SW 1271 (cell line): Measurements from ENCODE around the gene ALDH5A1.

ENCODE experiments used
- DNase-seq, 2 experiments: peaks; one replicate each; lab custom pipeline; 2025; lab: John Stamatoyannopoulos, UW

Gene ALDH5A1

DNA sequence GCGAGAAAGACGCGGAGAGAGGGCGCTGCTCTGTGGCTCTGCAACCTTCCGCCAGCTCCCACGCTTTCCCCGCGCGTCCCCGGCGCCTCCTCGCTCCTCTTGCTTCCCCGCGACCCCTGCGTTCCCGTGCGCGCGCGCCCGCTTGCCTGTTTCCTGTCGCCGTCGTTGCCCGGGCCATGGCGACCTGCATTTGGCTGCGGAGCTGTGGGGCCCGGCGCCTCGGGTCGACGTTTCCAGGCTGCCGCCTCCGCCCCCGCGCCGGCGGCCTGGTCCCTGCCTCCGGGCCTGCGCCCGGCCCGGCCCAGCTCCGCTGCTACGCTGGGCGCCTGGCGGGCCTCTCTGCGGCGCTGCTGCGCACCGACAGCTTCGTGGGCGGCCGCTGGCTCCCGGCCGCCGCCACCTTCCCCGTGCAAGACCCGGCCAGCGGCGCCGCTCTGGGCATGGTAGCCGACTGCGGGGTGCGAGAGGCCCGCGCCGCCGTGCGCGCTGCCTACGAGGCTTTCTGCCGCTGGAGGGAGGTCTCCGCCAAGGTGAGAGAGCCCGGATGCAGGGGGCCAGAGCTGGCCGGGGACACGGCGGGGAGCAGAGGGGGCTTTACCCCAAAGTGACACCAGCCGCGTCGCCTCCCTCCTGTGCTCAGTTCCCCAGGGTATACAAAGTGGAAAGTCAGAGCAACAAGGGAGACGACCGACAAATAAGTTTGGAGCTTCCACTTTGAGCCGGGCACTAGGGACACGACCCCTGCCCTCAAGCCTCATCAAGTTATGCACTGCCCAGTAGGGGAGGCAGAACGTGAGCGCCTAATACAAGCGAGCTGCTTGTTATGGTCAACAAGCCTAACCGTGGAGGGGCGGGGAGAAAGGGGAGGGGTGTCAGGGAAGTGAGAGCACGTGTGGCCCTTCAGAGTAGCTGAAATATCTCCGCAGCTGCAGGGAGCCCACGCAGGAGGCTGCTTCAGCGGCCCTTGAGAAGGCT lies at the start of gene ALDH5A1:
TSS of gene ALDH5A1 (plus strand) at position 149 of the 975 bp plus-strand sequence. CDS start at position 177, 28 bp downstream.
- peak; percentile 21 to 63 for DNase-seq

GRCh38 chr6:24445704-24446103 lies 49.1 kb upstream of the ALDH5A1 start:
- DNase-seq, result no peak

- no peak for DNase-seq
Measured at GRCh38 chr6:24446670-24447069, 48.1 kb upstream of the ALDH5A1 start.

DNA sequence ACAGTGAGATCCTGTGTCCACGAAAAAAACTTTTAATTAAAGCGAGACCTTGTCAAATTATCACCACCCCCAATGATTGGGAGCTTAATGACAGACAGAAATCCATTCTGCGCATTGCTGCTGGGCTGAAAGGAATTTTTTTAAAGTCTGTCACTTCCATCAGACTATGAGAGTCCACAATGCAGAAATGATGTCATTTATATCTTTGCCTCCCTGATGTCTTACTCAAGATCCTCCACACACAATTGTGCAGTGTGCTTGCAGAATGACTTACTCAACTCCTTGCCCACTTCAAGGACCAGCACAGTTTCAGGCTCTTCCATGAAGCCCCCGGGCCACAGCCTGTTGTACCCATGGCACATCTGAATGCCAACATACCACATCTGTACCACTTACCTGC lies 46.4 kb upstream of the ALDH5A1 start:
- DNase-seq, result no peak

- DNase-seq, result no peak
Measured at GRCh38 chr6:24448828-24449525, 45.8 kb upstream of the ALDH5A1 start.

- no peak for DNase-seq
Measured at GRCh38 chr6:24451581-24452388, 43.0 kb upstream of the ALDH5A1 start.

DNA sequence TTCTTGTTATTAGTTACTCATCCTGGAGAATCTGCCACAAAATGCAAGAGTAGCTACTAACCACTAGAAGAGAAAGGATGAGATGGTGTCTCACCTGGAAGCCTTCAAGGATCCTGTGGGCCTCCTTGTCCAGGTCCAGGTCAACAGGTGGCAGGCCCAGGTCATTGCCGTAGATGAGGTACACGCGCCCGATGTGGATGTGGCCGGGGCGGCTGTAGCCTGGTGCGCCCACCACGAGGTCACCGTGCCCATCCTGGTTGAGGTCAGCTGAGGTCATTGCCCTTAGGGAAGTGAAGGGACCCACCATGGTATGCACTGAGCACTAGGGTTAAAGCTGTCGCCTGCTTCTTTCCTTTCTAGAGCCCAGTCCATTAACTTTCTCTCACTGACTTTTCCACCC lies 40.8 kb upstream of the ALDH5A1 start:
- no peak for DNase-seq

DNA sequence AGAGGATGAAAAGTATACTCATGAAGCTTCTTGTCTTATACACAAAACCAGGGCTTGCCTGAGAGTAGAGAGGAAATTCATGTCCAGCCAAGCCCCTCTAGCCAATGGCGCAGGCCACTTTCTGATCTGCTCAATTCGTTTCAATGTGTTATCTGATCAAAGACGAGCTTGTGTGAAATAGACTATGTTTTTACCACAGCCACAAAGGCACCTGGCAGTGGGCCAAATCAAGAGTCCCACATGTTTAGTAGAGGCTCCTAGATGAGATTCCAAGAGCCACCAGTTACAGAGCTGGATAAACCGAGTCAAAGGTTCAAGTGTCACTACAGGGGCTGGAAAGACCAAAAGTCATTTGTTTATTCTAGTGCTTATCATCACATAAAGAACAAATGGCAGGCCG lies 40.3 kb upstream of the ALDH5A1 start:
- no peak for DNase-seq

DNA sequence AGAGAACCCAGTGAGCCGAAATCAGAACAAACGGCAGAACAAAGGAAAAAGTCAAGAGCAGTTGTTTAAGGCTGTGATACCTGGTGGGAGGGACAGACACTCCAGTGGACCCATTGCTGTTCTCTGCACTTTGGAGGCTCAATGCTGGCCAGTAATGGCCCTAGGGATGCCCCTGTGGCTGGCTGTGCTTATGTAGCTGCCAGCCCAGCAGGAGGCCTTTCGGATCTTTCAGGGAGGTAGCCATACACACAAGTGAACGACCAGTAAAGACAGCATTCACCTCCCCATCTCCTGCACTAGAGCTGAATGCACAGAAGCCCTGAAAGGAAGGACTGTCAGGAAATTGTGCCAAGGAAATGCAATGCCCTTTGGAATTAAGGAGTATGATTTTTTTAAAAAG lies 39.7 kb upstream of the ALDH5A1 start:
- DNase-seq, result no peak

GRCh38 chr6:24458134-24458533 lies 36.6 kb upstream of the ALDH5A1 start:
- DNase-seq, result no peak

- DNase-seq, result no peak
Measured at GRCh38 chr6:24458941-24459340, 35.8 kb upstream of the ALDH5A1 start.

DNA sequence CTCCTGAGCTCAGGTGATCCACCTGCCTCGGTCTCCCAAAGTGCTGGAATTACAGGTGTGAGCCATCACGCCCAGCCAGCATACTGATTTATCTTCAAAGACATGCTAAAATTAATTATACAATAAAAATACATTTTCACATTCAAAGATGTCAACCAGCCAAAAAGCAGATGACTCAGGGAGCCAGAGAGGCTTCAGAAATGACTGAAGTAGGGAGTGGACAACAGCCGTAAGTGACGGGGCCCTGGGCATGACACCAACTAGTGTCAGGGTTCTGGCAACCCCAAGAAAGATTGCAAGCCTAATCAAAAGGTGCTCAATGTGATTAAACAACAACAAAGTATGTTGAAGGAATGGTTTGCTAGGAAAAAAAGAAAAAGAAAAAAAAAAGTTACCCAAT lies 33.8 kb upstream of the ALDH5A1 start:
- no peak for DNase-seq

DNA sequence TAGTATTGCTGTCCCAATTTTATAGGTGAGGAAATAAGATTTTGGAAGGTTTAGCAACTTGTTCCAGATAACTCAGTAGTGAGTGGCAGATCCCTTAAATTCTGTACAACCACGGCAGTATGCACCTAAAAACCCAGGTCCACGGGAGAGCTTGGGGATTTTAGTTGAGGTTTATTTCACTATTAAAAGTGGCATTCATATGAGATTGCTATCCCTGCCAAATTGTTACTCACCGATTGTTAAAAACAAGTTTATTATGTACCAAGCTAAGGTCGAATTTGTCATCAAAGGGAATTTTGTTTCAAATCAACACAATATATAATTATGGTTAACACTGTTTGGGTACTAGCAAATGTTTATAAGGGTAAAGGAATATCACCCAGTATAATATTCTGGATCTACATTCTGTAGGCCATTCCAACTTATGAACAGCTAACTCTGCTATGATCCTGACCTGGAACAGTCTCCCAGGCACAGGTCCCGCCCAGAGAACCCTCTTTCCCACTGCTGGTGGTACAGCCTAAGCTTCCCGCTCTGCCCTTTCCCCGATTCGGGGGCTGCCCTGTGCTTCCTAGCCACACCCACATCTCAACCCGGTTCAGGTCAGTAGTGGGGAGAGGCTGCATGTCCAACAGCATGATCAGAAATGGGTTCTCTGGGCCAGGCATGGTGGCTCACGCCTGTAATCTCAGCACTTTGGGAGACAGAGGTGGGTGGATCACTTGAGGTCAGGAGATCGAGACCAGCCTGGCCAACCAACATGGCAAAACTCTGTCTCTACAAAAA lies 30.3 kb upstream of the ALDH5A1 start:
- DNase-seq, result no peak

DNA sequence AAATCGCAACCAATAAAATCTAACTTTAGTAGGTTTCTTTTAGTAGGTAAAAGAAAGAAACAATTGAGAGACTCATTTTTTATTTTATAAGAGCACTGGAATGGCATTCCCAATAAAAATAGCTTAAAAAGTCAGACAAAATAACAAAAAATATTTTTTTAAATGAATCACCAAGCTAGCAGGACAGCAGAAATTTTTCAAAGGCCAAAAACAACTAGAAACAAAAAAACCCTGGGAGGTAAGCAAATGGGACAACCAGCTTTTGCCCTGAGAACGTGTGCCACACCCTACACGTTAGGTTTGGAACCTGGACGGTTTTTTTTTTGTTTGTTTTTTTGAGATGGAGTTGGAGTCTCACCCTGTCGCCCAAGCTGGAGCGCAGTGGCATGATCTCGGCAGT lies 25.0 kb upstream of the ALDH5A1 start:
- no peak for DNase-seq

GRCh38 chr6:24472181-24472580 lies 22.6 kb upstream of the ALDH5A1 start:
- no peak for DNase-seq

DNA sequence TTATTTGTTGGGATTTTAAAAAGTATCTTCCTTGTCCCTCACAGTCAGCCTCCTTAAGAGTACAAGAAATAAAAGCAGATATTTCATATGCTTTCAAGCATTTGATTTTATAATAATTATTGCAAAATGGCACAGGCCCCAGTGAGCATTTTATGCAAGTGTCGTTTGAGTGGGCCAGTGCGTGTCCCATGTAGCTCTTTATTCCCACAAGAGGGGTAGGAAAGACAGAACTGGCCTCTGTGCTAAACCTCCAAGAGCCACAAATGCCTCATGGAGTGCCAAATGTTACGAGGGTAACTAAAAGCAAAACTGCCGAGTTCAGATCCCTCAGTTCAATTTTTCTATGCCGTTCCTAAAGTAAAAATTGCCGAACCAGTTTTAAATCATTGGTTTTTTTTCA lies 18.1 kb upstream of the ALDH5A1 start:
- DNase-seq, result no peak

DNA sequence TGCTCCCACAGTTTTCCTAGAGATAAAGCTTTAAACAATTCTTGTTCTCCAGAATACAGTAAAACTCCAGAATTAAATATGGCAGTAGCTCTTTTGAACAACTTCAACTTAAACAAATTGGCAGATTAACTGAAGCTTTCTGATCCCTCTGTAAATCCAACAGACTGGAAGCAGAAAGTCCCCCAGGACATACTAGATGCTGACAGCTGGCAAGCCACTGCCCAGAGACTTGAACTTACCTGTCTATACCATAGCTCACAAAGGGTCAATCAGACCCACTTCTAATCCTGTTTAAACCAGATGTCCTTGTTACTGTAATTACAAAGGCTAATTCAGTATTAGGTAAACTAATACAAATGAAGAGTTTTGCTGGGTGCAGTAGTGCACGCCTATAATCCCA lies 17.7 kb upstream of the ALDH5A1 start:
- no peak for DNase-seq

DNA sequence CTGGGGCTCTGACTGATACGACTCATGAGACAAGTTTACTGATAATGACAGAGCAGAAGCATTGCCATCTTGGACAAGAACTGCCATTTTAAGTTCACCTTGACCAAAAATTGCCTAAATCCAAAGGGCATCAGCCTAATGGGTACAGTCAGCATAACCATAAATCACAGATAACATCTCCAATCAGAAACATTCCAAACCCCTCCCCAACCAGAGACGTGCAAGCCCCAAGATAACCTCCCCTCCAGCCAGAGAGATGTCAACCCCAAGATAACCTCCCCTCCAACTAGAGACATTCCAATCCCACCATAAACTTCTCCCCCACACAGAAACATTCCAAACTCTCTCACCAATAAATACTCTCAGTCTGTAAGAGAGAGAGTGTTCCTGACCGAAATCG lies 15.9 kb upstream of the ALDH5A1 start:
- DNase-seq, result no peak

GRCh38 chr6:24480705-24481104 lies 14.1 kb upstream of the ALDH5A1 start:
- DNase-seq, result no peak

DNA sequence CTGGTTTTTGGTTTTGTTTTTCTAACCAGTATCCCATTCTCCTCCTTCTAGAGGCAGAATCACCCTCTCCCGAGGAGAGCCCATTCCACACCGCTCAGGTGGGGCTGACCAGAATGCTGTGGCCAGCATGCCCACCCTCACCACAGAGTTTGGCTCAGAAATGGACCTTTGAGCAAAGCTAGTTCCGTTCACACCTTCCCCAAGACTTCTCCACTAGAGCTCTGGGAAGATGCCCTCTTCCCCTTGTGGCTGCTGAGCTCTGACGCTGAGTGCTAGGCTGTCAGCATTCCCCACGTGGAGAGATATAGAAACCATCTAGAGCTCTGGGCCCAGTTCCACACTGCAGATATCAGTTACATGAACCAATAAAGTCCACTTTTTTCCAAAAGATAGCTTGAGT lies 13.3 kb upstream of the ALDH5A1 start:
- no peak for DNase-seq

DNA sequence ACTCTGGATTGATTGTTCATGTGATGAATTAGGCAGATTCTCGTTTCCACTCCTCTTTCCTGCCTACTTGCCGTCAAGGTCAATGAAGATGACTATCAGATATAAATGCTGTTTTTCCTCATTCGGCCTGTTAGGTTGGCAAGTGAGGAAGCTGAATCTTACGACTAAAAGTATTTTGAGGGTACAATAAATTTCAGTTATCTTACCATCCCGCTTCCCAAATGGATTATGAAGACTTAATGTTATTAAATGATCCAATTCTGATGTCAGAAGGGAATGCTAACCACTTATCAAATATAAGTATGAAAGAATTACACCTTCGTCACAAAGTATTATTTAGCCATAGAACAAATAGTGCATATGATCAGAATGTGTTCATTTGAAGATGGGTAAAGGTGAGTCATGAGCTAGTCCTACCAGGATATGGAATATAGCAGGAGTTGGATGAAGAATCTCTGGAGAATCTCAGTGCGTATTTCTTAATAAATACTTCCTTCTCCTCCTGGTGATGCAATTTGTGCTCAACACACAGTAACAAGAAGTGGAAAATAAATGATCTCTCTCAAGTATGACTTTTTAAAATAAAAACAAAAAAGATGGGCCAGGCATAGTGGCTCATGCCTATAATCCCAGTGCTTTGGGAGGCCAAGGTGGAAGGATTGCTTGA lies 10.0 kb upstream of the ALDH5A1 start:
- no peak for DNase-seq
